ENCODE results near the gene SLC24A4.

DNA sequence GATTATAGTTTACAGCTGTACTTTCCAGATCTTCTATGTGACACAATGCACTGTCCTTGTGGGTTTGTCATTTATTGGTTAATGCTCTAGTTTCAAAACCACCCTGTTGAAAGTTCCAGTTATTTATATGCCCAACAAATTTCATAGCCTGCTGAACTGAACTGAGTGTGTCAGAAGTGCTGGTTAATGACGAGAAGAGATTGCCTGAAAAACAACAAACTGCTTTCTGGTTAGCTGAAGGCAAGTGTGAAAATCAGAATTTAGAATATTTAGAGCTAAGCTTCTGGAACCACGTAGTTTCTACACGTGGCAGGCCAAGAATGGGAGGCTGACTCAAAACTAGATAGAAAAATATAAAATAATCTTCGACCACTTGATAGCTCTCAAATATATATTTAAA lies 171.5 kb downstream of the SLC24A4 start:
- TF ChIP-seq, protein P1, sequence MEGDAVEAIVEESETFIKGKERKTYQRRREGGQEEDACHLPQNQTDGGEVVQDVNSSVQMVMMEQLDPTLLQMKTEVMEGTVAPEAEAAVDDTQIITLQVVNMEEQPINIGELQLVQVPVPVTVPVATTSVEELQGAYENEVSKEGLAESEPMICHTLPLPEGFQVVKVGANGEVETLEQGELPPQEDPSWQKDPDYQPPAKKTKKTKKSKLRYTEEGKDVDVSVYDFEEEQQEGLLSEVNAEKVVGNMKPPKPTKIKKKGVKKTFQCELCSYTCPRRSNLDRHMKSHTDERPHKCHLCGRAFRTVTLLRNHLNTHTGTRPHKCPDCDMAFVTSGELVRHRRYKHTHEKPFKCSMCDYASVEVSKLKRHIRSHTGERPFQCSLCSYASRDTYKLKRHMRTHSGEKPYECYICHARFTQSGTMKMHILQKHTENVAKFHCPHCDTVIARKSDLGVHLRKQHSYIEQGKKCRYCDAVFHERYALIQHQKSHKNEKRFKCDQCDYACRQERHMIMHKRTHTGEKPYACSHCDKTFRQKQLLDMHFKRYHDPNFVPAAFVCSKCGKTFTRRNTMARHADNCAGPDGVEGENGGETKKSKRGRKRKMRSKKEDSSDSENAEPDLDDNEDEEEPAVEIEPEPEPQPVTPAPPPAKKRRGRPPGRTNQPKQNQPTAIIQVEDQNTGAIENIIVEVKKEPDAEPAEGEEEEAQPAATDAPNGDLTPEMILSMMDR (IDR thresholded peaks at IDR 0.05; ENCODE audit: low read depth, low read length, poor library complexity, severe bottlenecking) = no peak
- TF ChIP-seq EZH2phosphoT487 (IDR thresholded peaks at IDR 0.05; ENCODE audit: borderline replicate concordance, low read length) = no peak
